HG02885 (cell line): ENCODE data around the gene BTD.
"Not testable (repeated sequence)": the region's sequence is repeated elsewhere in the genome, so short reads cannot be mapped to it uniquely, and the experiment has no call there.

ENCODE experiments used
- ATAC-seq: cut with Tn5 transposase; IDR thresholded peaks from one replicate; pipeline ENCODE4 v1.9.1; 2021; ENCODE audit warnings: mild to moderate bottlenecking; ENCODE audit not compliant: unreplicated experiment, poor library complexity

BTD gene

GRCh38 chr3:15602146-15602536 lies 596 bp downstream of the BTD start:
- ATAC-seq = peak; percentile 18

- ATAC-seq = not testable (repeated sequence)
Observed at GRCh38 chr3:15602816-15603215, 1.3 kb downstream of the BTD start.

GRCh38 chr3:15604584-15604983 lies 3.0 kb downstream of the BTD start:
- not testable (repeated sequence) for ATAC-seq

- ATAC-seq = no peak
Observed at GRCh38 chr3:15606434-15606891, 4.9 kb downstream of the BTD start.

- ATAC-seq = no peak
Observed at GRCh38 chr3:15610082-15610759, 8.7 kb downstream of the BTD start.

GRCh38 chr3:15611018-15611417 lies 9.5 kb downstream of the BTD start:
- no peak for ATAC-seq

- ATAC-seq = no peak
Observed at GRCh38 chr3:15612001-15612400, 10.5 kb downstream of the BTD start.

- no peak for ATAC-seq
Observed at GRCh38 chr3:15614958-15615357, 13.4 kb downstream of the BTD start.

GRCh38 chr3:15616053-15616452 lies 14.5 kb downstream of the BTD start:
- ATAC-seq = no peak

GRCh38 chr3:15619659-15620464 lies 18.3 kb downstream of the BTD start:
- not testable (repeated sequence) for ATAC-seq

GRCh38 chr3:15623535-15624440 lies 22.2 kb downstream of the BTD start:
- ATAC-seq = no peak

- no peak for ATAC-seq
Observed at GRCh38 chr3:15628967-15629366, 27.4 kb downstream of the BTD start.

- peak; percentile 98 for ATAC-seq
Observed at GRCh38 chr3:15629860-15630597, 28.5 kb downstream of the BTD start.

- ATAC-seq = peak; percentile 61
Observed at GRCh38 chr3:15630646-15631350, 29.3 kb downstream of the BTD start.

GRCh38 chr3:15631426-15632211 lies 30.1 kb downstream of the BTD start:
- ATAC-seq = no peak

GRCh38 chr3:15632212-15632580 lies 30.7 kb downstream of the BTD start:
- ATAC-seq = no peak

GRCh38 chr3:15633159-15633558 lies 31.6 kb downstream of the BTD start:
- no peak for ATAC-seq

GRCh38 chr3:15633766-15634598 lies 32.4 kb downstream of the BTD start:
- ATAC-seq = no peak
